Stimulated activated CD4-positive, alpha-beta T cell treated with anti-CD3 and anti-CD28 coated beads, TNF-alpha, amount 100 ng/mL, for 1 hour (primary cell): ENCODE results near the gene STIP1.
A peak's percentile ranks its signal among the peaks of the same experiment; 100 is the strongest.

Experiments used
- DNase-seq, 3 donors: peaks; one replicate each; pipeline ENCODE4 v3.0.0-alpha.2; 2020; ENCODE audit warnings: low read depth in 3 of 3, low spot score in 1 of 3

STIP1 gene

GRCh38 chr11:64220798-64221197 is 34.8 kb downstream of the STIP1 start:
- no peak for DNase-seq

GRCh38 chr11:64222651-64223000 is 36.7 kb downstream of the STIP1 start:
- DNase-seq: no peak

- DNase-seq: no peak
Observed at GRCh38 chr11:64223001-64223651, 37.2 kb downstream of the STIP1 start.

GRCh38 chr11:64224151-64224890 is 38.4 kb downstream of the STIP1 start:
- no peak for DNase-seq

GRCh38 chr11:64224891-64225607 is 39.1 kb downstream of the STIP1 start:
- no peak for DNase-seq

GRCh38 chr11:64225608-64226506 is 39.9 kb downstream of the STIP1 start, which contains the start of the genes NUDT22 and TRPT1:
Gene NUDT22 (plus strand): TSS chr11:64226274. CDS start chr11:64226653, 379 bp downstream.
Gene TRPT1 (minus strand): TSS chr11:64226186. CDS start chr11:64225860, 326 bp downstream.
- DNase-seq: peak; percentile 79 to 96 (median 82)

GRCh38 chr11:64226507-64227051 is 40.6 kb downstream of the STIP1 start:
- no peak for DNase-seq

GRCh38 chr11:64227405-64227956 is 41.5 kb downstream of the STIP1 start:
- no peak for DNase-seq

- no peak for DNase-seq
Observed at GRCh38 chr11:64229090-64229743, 43.2 kb downstream of the STIP1 start.

GRCh38 chr11:64229744-64230170 is 43.8 kb downstream of the STIP1 start:
- no peak for DNase-seq

- DNase-seq: peak in 2 of 3 donors; percentile 69 to 77
Observed at GRCh38 chr11:64230171-64230984, 44.4 kb downstream of the STIP1 start, which contains the start of gene DNAJC4. Gene DNAJC4 (plus strand): TSS chr11:64230548. CDS start chr11:64230855, 307 bp downstream.

- DNase-seq: no peak
Observed at GRCh38 chr11:64230985-64231365, 45.0 kb downstream of the STIP1 start.

GRCh38 chr11:64231546-64231945 is 45.6 kb downstream of the STIP1 start:
- no peak for DNase-seq

- DNase-seq: no peak
Observed at GRCh38 chr11:64232182-64232966, 46.4 kb downstream of the STIP1 start.

- DNase-seq: no peak
Observed at GRCh38 chr11:64232967-64233315, 47.0 kb downstream of the STIP1 start.

GRCh38 chr11:64233913-64234586 is 48.1 kb downstream of the STIP1 start, which contains the start of gene VEGFB:
Gene VEGFB (plus strand): TSS chr11:64234584. CDS start chr11:64234834, 250 bp downstream.
- DNase-seq: peak in 2 of 3 donors; percentile 57 to 63

GRCh38 chr11:64234647-64235379 is 48.8 kb downstream of the STIP1 start:
- no peak for DNase-seq
